GM21367 (cell line): ENCODE data around the gene OCA2.

ENCODE experiments used
- ATAC-seq: cut with Tn5 transposase; IDR thresholded peaks from one replicate; pipeline ENCODE4 v1.9.1; 2021; ENCODE audit not compliant: unreplicated experiment

OCA2 gene

GRCh38 chr15:27826902-27827714 lies 272.0 kb downstream of the OCA2 start:
- ATAC-seq: no peak

GRCh38 chr15:27826411-27826810 lies 272.7 kb downstream of the OCA2 start:
- ATAC-seq: no peak

DNA sequence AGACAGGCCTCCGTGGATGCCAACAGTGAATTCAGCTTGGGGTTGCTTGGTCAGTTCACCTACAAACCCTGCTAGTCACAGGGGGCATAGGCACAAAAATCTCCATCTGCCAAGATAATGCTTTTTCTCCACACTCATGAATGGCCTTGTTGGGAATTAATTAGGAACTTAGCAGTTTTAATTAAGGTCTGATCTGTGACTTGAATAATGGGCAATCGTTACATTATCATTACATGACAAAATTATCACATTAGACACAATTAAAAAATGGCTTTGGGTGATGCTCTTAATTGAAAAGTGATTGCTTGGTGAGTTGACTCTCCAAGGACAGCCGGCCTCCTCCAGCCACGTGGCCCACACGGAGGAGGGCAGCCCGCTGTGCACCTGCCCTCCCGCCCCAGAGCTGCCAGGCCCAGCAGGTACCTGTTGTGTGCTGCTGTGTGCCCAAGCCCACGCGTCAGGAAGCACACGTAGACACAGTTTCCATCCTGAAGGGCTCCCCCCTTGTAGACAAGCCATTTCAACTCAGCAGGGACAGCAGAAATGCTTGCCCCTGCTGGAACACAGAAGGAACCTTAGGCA lies 274.2 kb downstream of the OCA2 start:
- ATAC-seq: no peak

- no peak for ATAC-seq
Observed at GRCh38 chr15:27821273-27821672, 277.8 kb downstream of the OCA2 start.

DNA sequence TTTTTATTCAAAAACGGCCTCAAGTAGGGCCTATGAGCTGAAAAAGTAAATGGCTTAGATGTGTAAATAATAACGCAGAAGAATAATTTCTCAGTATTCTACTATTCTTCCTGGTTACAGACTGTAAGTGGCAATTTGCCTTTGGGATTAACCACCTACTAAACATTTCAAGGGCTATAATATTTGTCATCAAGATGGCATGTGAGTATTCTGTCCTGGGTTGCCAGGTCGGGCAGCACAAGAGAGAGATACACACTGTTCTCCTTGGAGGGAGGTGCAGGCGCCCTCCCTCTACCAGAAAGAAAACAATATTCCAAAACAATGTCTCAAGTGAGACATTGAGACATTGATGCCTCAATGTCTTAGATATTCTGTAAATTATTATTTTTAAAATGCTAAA lies 278.4 kb downstream of the OCA2 start:
- ATAC-seq: no peak

DNA sequence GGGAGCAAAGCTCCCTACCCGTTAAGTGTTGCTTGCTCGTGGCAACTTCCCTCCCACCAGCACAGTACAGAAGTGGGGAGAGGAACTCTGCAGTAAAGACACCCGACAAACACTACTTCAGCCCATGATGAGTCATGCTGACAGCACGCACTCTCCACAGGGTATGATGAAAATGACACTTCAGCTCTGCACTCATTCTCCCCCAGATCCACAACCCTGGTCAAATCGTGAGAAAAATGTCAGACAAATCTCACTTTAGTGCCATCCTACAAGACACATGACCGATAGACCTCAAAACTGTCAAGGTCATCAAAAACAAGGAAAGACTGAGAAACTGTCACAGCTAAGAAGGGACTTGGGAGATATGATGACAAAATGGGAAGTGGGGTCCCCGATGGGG lies 278.9 kb downstream of the OCA2 start:
- ATAC-seq: no peak

DNA sequence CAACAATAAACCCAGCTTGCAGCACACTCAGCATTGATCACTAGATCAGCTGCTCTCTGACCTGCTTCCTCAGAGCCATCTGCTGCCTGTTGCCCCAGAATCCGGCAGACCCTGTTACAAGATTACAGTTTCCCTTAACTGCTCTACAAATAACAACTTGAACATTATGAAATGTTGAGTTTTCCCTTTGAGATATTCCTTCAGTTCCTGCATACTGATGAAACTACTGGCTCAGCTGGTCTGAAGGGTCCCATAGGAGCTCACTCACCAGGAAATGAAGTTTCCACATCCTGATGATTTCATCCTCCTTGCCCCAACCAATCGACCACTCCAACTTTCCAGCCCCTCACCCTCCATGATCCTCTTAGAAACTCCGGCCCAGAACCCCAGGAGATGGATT lies 281.9 kb downstream of the OCA2 start:
- no peak for ATAC-seq

GRCh38 chr15:27816790-27817189 lies 282.3 kb downstream of the OCA2 start:
- no peak for ATAC-seq

GRCh38 chr15:27815035-27815434 lies 284.1 kb downstream of the OCA2 start:
- ATAC-seq: no peak

DNA sequence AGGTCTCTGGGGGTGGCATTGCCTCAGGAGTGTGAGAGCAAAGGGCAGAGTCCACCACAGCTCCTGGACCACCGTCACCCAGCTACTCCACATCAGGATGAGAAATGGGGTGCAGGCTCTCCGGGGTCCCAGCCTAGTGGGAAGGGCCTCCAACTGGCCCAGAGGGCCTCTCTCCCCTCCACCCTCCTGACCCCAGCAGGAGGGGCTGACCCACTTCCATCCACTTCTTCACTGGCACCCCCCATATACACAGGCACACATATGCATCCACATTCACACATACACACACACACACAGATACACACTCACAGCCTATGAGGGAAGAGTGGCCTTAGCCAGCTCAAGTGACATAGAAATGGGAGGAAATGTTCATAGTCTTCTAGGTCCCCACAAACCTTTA lies 286.0 kb downstream of the OCA2 start:
- no peak for ATAC-seq

DNA sequence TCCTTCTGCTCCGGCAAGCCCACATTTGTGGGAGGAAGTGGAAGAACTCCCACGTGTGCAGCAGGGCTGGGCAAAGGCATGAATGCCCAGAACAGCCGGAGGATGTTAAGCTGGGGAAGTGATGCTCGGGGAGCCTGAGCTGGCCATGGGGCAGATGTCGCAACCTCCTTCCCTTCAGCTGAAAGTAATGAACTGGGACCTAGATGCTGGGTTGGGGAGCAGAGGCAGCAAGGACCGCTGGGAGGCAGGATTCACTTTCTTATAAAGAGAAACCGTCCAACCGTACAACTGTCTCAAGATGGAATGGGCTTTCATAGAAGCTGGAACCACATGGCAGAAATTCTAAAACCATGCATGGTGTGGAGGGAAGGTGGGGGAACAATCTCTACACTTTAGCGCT lies 290.9 kb downstream of the OCA2 start:
- no peak for ATAC-seq

GRCh38 chr15:27807335-27807734 lies 291.8 kb downstream of the OCA2 start:
- ATAC-seq: no peak

DNA sequence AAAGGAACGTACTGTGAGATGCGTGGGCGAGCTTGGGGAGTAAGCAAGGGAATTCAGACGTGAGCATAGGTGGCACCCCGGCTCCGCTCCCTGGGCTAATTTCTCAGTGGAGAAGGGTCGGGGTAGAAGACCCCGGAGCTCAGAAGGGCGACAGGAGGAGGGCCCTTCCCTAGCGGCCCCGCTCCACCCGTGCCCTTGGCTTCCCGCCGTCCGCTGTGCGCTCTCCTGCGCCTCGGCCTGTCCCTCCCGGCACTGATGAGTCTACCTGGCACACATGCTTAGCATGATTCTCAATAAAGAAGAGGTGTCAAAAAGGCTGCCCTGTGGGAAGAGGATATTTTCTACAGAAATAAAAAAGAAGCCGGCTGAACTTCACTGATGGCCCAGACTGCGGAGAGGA lies 292.7 kb downstream of the OCA2 start:
- ATAC-seq: no peak

GRCh38 chr15:27805261-27806220 lies 293.6 kb downstream of the OCA2 start:
- no peak for ATAC-seq

DNA sequence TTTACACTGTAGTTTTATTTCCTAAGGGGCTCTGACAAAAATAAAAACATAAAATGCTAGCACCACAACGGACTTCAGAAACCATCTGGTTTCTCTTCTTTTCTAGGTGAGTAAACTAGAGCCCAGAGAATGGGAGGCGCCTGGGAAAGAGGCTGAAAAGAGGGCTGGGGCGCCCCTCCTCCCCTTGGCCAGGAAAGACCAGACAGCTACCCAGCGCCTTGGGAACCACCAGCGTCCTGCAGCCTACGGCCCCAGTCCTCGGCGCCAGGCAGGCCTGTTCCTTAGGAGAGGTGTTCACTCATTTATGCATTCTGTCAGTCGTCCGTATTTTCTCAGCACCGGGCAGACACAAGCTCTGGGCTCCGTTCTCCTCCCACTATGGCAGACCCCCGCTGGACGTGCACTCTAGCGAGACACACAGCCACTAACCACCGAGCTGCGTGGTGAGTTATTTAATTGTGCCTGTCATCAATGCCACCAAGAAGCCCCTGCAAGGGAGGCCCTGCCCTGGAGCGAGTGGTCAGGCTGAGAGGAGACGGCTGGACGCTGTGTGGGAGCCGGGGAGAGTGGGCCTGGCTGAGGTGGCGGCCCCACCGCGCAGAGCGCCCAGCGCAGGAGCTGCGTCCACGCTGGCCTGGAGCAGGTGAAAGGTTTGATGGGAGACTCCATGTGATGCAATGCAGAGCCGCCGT lies 294.4 kb downstream of the OCA2 start:
- no peak for ATAC-seq

DNA sequence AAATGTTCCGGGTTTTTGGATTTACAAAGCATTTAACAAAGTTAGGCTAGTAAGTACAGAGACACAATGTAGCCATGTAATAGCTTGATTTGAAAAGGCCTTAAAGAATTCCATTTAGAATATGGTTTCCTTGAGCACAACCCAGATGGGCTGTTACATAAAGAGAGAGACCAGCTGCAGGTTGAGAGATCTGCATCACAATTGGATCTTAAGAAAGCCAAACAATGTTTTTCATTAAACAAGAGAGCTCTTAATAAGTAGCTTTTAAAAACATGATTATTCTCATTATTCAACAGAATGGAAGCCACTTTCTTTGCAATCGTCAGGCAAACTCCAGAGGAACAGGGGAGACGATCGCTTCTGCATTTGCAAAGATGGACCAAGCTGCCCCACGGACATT lies 300.3 kb downstream of the OCA2 start:
- ATAC-seq: no peak

GRCh38 chr15:27797765-27798164 lies 301.4 kb downstream of the OCA2 start:
- no peak for ATAC-seq

GRCh38 chr15:27796405-27797320 lies 302.5 kb downstream of the OCA2 start:
- ATAC-seq: no peak

DNA sequence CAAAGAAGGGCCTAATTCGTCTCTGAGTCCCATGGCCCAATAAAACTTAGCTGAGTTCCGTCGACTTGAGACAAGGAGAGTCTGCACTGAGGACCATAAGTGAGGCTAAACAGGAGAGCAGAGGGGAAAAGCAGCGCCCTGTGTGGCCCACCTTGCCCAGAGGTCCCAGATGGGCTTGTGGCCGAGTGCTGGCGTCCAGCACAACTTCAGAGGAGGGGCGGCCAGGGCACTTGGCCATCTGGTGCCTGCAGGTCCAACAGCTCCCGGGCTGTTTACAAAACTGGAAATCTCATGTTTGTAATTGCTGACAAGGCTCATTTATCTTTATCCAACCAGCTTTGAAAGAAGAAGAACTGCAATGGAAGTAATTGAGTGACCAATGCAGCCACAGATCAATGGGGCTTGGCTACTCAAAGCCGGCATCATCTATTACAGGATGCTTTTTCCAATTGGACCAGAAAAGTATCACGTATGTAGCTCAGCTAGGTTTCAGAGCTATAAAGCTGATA lies 306.3 kb downstream of the OCA2 start:
- ATAC-seq: no peak

- no peak for ATAC-seq
Observed at GRCh38 chr15:27790270-27790669, 308.8 kb downstream of the OCA2 start.
